GM23338 (cell line): ENCODE data around the gene SKOR1.

Experiments
- CREB1 ChIP-seq: fragments of 250-450 bp; sonication (Bioruptor Pico); IDR thresholded peaks from 2 replicates; pipeline ENCODE4 v1.5.0; 2020; ENCODE audit warnings: low read depth, mild to moderate bottlenecking, moderate library complexity
- EZH2 ChIP-seq: fragments of 200-600 bp; sonication (generic); IDR thresholded peaks from one replicate; pipeline ENCODE4 v1.8.0; 2017; ENCODE audit warnings: antibody characterized with exemption, mild to moderate bottlenecking, low read depth; ENCODE audit not compliant: unreplicated experiment
- EZH2phosphoT487 ChIP-seq: fragments of 200-600 bp; sonication (generic); IDR thresholded peaks from one replicate; pipeline ENCODE4 v1.8.1; 2018; ENCODE audit warnings: antibody characterized with exemption; ENCODE audit not compliant: unreplicated experiment
- JUNB ChIP-seq: IDR thresholded peaks from one replicate; pipeline ENCODE4 v1.6.1; 2016; ENCODE audit warnings: antibody characterized with exemption; ENCODE audit not compliant: unreplicated experiment
- NANOG ChIP-seq: IDR thresholded peaks from 2 replicates; pipeline ENCODE4 v1.6.1; 2016; ENCODE audit warnings: antibody characterized with exemption, borderline replicate concordance
- POLR2AphosphoS5 ChIP-seq: IDR thresholded peaks from 2 replicates; pipeline ENCODE4 v1.6.1; 2016; ENCODE audit warnings: antibody characterized with exemption, low read depth
- STAT1 ChIP-seq: IDR thresholded peaks from one replicate; pipeline ENCODE4 v1.6.1; 2016; ENCODE audit warnings: antibody characterized with exemption; ENCODE audit not compliant: unreplicated experiment
- ZNF114 ChIP-seq: fragments of 250-450 bp; sonication (Bioruptor Pico); IDR thresholded peaks from 2 replicates; pipeline ENCODE4 v1.5.0; 2020; ENCODE audit warnings: mild to moderate bottlenecking, moderate library complexity
- ZNF331 ChIP-seq: fragments of 250-450 bp; sonication (Bioruptor Pico); IDR thresholded peaks from 2 replicates; pipeline ENCODE4 v1.5.0; 2020; ENCODE audit warnings: low read depth, mild to moderate bottlenecking, moderate library complexity
- TF ChIP-seq, protein P1 (sequence below), 2 experiments: fragments of 200-600 bp in 1 of 2; sonication (generic) in 1 of 2; conservative IDR thresholded peaks; 2 replicates each; pipeline versions ENCODE4 v1.5.1 to v1.6.1; 2016 to 2017; ENCODE audit warnings: antibody characterized with exemption in 2 of 2, low read depth in 2 of 2, mild to moderate bottlenecking in 2 of 2, moderate library complexity in 1 of 2
- TF ChIP-seq, protein P2 (sequence below): IDR thresholded peaks from one replicate; pipeline ENCODE4 v1.6.1; 2018; ENCODE audit warnings: antibody characterized with exemption; ENCODE audit not compliant: unreplicated experiment
- TF ChIP-seq, protein P3 (sequence below): IDR thresholded peaks from 2 replicates; pipeline ENCODE4 v1.6.1; 2016; ENCODE audit warnings: antibody characterized with exemption

DNA sequence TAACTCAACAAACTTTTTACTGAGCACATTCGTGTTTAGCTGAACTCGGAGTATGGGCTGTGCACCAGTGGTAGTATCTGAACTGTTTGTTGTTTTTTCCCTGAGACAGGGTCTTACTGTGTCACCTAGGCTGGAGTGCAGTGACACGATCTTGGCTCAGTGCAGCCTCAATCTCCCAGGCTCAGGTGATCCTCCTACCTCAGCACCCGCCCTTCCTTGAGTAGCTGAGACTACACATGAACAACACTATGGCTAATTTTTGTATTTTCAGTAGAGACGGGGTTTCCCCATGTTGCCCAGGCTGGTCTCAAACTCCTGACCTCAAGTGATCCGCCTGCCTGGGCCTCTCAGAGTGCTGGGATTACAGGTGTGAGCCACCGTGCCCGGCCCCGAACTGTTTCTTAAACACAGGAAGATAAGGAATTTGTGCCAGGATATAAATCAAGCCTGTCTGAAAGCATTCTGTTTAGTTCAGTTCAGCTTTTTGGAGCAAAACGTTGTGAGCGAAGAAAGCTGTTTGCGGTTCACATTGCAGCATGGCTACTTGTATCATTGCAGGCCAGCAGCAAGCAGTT, 40.4 kb upstream of the SKOR1 start:
- TF ChIP-seq, protein P1, sequence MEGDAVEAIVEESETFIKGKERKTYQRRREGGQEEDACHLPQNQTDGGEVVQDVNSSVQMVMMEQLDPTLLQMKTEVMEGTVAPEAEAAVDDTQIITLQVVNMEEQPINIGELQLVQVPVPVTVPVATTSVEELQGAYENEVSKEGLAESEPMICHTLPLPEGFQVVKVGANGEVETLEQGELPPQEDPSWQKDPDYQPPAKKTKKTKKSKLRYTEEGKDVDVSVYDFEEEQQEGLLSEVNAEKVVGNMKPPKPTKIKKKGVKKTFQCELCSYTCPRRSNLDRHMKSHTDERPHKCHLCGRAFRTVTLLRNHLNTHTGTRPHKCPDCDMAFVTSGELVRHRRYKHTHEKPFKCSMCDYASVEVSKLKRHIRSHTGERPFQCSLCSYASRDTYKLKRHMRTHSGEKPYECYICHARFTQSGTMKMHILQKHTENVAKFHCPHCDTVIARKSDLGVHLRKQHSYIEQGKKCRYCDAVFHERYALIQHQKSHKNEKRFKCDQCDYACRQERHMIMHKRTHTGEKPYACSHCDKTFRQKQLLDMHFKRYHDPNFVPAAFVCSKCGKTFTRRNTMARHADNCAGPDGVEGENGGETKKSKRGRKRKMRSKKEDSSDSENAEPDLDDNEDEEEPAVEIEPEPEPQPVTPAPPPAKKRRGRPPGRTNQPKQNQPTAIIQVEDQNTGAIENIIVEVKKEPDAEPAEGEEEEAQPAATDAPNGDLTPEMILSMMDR (conservative IDR thresholded peaks at IDR 0.05; ENCODE audit: low read depth in 2 of 2), result no peak
- TF ChIP-seq EZH2, result no peak
- TF ChIP-seq, protein P2, sequence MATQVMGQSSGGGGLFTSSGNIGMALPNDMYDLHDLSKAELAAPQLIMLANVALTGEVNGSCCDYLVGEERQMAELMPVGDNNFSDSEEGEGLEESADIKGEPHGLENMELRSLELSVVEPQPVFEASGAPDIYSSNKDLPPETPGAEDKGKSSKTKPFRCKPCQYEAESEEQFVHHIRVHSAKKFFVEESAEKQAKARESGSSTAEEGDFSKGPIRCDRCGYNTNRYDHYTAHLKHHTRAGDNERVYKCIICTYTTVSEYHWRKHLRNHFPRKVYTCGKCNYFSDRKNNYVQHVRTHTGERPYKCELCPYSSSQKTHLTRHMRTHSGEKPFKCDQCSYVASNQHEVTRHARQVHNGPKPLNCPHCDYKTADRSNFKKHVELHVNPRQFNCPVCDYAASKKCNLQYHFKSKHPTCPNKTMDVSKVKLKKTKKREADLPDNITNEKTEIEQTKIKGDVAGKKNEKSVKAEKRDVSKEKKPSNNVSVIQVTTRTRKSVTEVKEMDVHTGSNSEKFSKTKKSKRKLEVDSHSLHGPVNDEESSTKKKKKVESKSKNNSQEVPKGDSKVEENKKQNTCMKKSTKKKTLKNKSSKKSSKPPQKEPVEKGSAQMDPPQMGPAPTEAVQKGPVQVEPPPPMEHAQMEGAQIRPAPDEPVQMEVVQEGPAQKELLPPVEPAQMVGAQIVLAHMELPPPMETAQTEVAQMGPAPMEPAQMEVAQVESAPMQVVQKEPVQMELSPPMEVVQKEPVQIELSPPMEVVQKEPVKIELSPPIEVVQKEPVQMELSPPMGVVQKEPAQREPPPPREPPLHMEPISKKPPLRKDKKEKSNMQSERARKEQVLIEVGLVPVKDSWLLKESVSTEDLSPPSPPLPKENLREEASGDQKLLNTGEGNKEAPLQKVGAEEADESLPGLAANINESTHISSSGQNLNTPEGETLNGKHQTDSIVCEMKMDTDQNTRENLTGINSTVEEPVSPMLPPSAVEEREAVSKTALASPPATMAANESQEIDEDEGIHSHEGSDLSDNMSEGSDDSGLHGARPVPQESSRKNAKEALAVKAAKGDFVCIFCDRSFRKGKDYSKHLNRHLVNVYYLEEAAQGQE, result no peak
- TF ChIP-seq POLR2AphosphoS5, result no peak
- TF ChIP-seq CREB1 (CRISPR knock-in tag), result no peak
- no peak for TF ChIP-seq EZH2phosphoT487
- TF ChIP-seq ZNF114 (CRISPR knock-in tag), result no peak
- no peak for TF ChIP-seq STAT1
- TF ChIP-seq NANOG, result no peak
- TF ChIP-seq, protein P3, sequence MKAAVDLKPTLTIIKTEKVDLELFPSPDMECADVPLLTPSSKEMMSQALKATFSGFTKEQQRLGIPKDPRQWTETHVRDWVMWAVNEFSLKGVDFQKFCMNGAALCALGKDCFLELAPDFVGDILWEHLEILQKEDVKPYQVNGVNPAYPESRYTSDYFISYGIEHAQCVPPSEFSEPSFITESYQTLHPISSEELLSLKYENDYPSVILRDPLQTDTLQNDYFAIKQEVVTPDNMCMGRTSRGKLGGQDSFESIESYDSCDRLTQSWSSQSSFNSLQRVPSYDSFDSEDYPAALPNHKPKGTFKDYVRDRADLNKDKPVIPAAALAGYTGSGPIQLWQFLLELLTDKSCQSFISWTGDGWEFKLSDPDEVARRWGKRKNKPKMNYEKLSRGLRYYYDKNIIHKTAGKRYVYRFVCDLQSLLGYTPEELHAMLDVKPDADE, result no peak
- TF ChIP-seq JUNB, result no peak
- no peak for TF ChIP-seq ZNF331 (CRISPR knock-in tag)
